DOHH2 (cell line): ENCODE results near the gene DCAF8.
A peak's percentile ranks its signal among the peaks of the same experiment; 100 is the strongest.

ENCODE experiments used
- H3F3A ChIP-seq: fragments of 200-600 bp; sonication (generic), shearing (Covaris generic); 2 replicates; pipeline ENCODE4 v1.6.0; 2016; ENCODE audit warnings: antibody characterized with exemption, mild to moderate bottlenecking; ENCODE audit not compliant: control insufficient read depth, insufficient read depth
- H3K27ac ChIP-seq: fragments of 200-600 bp; sonication (generic); 2 replicates; pipeline ENCODE4 v1.5.1; 2014; ENCODE audit warnings: low read depth, mild to moderate bottlenecking, low read length, moderate library complexity
- H3K27me3 ChIP-seq: fragments of 200-600 bp; sonication (generic); 2 replicates; pipeline ENCODE4 v1.6.1; 2014; ENCODE audit warnings: mild to moderate bottlenecking, low read length, mixed read lengths; ENCODE audit not compliant: control insufficient read depth
- H3K36me3 ChIP-seq: fragments of 200-600 bp; sonication (generic); 2 replicates; pipeline ENCODE4 v1.6.1; 2014; ENCODE audit warnings: mild to moderate bottlenecking, low read length, moderate library complexity, mixed read lengths; ENCODE audit not compliant: control insufficient read depth
- H3K4me1 ChIP-seq: fragments of 200-600 bp; sonication (generic); 2 replicates; pipeline ENCODE4 v1.6.1; 2014; ENCODE audit warnings: mild to moderate bottlenecking, low read length, mixed read lengths; ENCODE audit not compliant: control insufficient read depth
- H3K4me2 ChIP-seq: fragments of 200-600 bp; sonication (generic); 2 replicates; pipeline ENCODE4 v1.6.0; 2014; ENCODE audit warnings: mild to moderate bottlenecking, low read length, moderate library complexity
- H3K4me3 ChIP-seq: fragments of 200-600 bp; sonication (generic); 2 replicates; pipeline ENCODE4 v1.5.1; 2014; ENCODE audit warnings: mild to moderate bottlenecking, low read length, mixed read lengths
- H3K79me2 ChIP-seq: fragments of 200-600 bp; sonication (generic); 2 replicates; pipeline ENCODE4 v1.6.1; 2014; ENCODE audit warnings: mild to moderate bottlenecking, low read length, mixed read lengths; ENCODE audit not compliant: control insufficient read depth
- H3K9me2 ChIP-seq: fragments of 200-600 bp; sonication (generic); replicated peaks from 2 replicates; pipeline ENCODE4 v1.6.1; 2014; ENCODE audit warnings: mild to moderate bottlenecking, low read length, mixed read lengths; ENCODE audit not compliant: control insufficient read depth
- H3K9me3 ChIP-seq: fragments of 200-600 bp; sonication (generic); 2 replicates; pipeline ENCODE4 v1.6.1; 2014; ENCODE audit warnings: antibody characterized with exemption, low read length, mixed read lengths; ENCODE audit not compliant: control insufficient read depth, insufficient read depth
- H4K20me1 ChIP-seq: fragments of 200-600 bp; sonication (generic); 2 replicates; pipeline ENCODE4 v1.6.0; 2014; ENCODE audit warnings: low read depth, mild to moderate bottlenecking, antibody characterized with exemption, low read length, moderate library complexity; ENCODE audit not compliant: control insufficient read depth, insufficient read depth
- EZH2phosphoT487 ChIP-seq: fragments of 200-600 bp; sonication (generic); IDR thresholded peaks from 2 replicates; pipeline ENCODE4 v1.6.1; 2017; ENCODE audit warnings: borderline replicate concordance, mild to moderate bottlenecking, antibody characterized with exemption, low read length, moderate library complexity, mixed read lengths
- TF ChIP-seq, protein P1 (sequence below): fragments of 200-600 bp; sonication (generic); IDR thresholded peaks from one replicate; pipeline ENCODE4 v1.5.1; 2014; ENCODE audit warnings: antibody characterized with exemption, mild to moderate bottlenecking, low read depth, low read length; ENCODE audit not compliant: poor library complexity, severe bottlenecking

Gene DCAF8

DNA sequence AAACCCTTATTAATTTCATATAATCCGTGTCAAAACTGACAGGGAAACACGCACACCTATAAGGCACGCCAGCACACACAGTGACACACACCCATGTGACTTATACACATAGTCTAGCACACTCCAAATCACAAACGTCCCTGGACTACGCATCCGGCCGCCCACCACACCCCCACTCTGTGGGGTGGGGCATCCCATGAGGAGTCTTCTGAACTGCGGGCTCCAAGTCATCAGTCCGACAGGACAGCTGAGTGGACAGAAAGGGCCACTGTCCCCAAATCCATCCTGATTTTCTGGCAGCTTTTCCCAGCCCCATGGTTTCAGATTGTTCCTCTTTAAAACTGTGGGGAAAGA lies 56.3 kb downstream of the DCAF8 start:
- peaks cover 56% of the 10 kb centered on the region for H3K36me3 ChIP-seq
- H3K27me3 ChIP-seq: no peaks in the 10 kb centered on the region
- H3K4me3 ChIP-seq: peak overlapping the region; percentile 97
- peak overlapping the region; percentile 93 for H3K4me2 ChIP-seq
- peaks cover 43% of the 10 kb centered on the region for H3K4me1 ChIP-seq
- TF ChIP-seq, protein P1, sequence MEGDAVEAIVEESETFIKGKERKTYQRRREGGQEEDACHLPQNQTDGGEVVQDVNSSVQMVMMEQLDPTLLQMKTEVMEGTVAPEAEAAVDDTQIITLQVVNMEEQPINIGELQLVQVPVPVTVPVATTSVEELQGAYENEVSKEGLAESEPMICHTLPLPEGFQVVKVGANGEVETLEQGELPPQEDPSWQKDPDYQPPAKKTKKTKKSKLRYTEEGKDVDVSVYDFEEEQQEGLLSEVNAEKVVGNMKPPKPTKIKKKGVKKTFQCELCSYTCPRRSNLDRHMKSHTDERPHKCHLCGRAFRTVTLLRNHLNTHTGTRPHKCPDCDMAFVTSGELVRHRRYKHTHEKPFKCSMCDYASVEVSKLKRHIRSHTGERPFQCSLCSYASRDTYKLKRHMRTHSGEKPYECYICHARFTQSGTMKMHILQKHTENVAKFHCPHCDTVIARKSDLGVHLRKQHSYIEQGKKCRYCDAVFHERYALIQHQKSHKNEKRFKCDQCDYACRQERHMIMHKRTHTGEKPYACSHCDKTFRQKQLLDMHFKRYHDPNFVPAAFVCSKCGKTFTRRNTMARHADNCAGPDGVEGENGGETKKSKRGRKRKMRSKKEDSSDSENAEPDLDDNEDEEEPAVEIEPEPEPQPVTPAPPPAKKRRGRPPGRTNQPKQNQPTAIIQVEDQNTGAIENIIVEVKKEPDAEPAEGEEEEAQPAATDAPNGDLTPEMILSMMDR: no peak
- no peak for TF ChIP-seq EZH2phosphoT487
- peaks cover 58% of the 10 kb centered on the region for H3K79me2 ChIP-seq
- no peaks in the 10 kb centered on the region for H3K9me2 ChIP-seq
- H3F3A ChIP-seq: peaks cover 10% of the 10 kb centered on the region
- peak overlapping the region; percentile 100 for H3K27ac ChIP-seq
- H3K9me3 ChIP-seq: no peaks in the 10 kb centered on the region
- no peaks in the 10 kb centered on the region; the same call in 1 of the 2 replicates for H4K20me1 ChIP-seq

DNA sequence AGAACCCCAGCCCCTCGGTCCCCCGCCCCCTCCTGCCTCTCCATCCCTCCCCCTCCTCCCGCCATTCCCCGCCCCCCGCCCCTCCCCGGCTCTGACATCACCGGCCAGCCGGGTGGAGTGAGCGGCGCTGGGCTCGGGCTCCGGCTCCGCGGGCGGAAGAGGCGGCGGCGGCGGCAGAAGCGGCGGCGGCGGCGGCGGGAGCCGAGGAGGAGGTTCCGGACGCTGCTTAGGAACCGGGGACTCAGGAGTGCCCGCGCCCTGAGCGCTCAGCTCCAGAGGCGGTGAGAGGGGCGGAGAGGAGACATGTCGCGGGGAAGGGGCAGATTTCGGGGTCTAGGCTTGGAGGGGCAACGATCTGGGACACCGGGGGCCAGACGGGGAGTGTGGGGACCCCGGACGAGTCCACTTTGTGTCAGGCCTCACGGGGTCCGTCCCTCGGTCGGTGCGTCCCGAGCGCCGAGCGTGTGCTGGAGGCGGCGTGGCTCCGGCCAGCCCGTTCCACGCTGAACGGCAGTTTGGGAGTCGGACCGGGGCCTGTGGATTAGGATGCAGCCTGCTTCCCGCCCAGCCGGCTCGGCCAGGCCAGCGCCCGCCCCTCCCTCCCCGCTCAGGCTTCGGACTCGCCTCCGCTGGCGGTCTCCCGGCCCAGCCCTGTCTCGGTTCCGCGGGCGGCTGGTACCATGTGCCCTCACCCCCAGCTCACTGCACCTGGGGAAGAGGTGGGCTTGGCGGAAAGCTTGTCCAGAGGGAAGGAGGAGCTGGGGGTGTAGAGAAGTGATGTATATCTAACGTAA lies 56.9 kb downstream of the DCAF8 start, which contains the start of gene PEA15:
TSS of gene PEA15 (plus strand) at position 143 of the 794 bp plus-strand sequence. CDS start 6,161 bp downstream, outside the sequence.
- H3K79me2 ChIP-seq: peaks cover 52% of the 10 kb centered on the region
- H3K27me3 ChIP-seq: no peaks in the 10 kb centered on the region
- no peak for TF ChIP-seq EZH2phosphoT487
- TF ChIP-seq, protein P1: no peak
- H3K36me3 ChIP-seq: peaks cover 50% of the 10 kb centered on the region
- H3K9me2 ChIP-seq: no peaks in the 10 kb centered on the region
- H3K4me3 ChIP-seq: peak within 1 kb of the TSS; percentile 97
- peak within 1 kb of the TSS; percentile 100 for H3K27ac ChIP-seq
- H3F3A ChIP-seq: peaks cover 10% of the 10 kb centered on the region
- peak within 1 kb of the TSS; percentile 93 for H3K4me2 ChIP-seq
- H3K9me3 ChIP-seq: no peaks in the 10 kb centered on the region
- H4K20me1 ChIP-seq: no peaks in the 10 kb centered on the region; the same call in 1 of the 2 replicates
- H3K4me1 ChIP-seq: peaks cover 48% of the 10 kb centered on the region

DNA sequence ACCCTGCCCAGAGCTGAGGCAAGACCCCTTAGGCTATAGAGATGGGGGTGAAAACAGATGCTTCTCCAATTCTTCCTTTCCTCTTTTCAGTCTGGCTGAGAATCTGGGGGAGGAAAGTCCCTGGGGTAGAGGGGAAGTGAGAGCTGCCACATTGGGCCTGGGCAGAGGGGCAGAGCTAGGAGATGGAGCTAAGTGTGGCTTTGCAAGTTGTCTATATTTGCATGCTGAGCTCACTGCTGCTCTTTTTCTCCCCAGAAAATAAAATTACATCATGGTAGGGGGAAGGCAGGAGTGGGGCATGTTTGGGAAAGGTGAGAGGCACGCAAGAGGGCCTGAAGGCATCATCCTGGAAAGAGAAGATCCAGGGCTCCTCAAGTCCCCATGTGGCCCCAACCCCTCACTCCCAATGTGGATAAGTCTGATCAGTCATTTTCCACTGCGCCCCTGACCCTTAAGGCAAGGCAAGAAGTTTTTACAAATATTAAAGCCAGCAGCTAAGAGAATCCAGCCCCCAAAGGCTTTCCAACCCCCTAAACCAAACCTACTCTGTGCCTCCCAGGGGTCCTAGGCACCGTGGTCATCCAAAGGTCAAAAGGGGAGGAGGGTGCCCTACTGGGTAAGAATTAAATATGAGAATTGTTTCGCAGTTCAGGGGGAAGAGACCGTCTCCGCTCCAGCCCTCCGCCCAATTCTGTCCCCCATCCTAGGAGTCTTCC lies 57.7 kb downstream of the DCAF8 start:
- H3K27ac ChIP-seq: peak overlapping the region; percentile 100
- H4K20me1 ChIP-seq: no peaks in the 10 kb centered on the region; the same call in 1 of the 2 replicates

More for the DNA sequence above, 57.7 kb downstream of the DCAF8 start:
- H3F3A ChIP-seq: peaks cover 10% of the 10 kb centered on the region
- peaks cover 43% of the 10 kb centered on the region for H3K36me3 ChIP-seq
- TF ChIP-seq, protein P1: no peak
- no peak for TF ChIP-seq EZH2phosphoT487
- peak overlapping the region; percentile 93 for H3K4me2 ChIP-seq
- H3K4me3 ChIP-seq: peak overlapping the region; percentile 97
- no peaks in the 10 kb centered on the region for H3K9me2 ChIP-seq
- H3K79me2 ChIP-seq: peaks cover 44% of the 10 kb centered on the region
- no peaks in the 10 kb centered on the region for H3K27me3 ChIP-seq
- H3K9me3 ChIP-seq: no peaks in the 10 kb centered on the region
- H3K4me1 ChIP-seq: peaks cover 49% of the 10 kb centered on the region
